Spleen (tissue), 11 donors: ENCODE results near the gene SDC3. TPM values are rescaled to one million over a fixed set of nuclear protein-coding genes. Genes with fewer than 3 reads are reported as not detected.

ENCODE experiments used
- DNase-seq: peaks from one replicate; pipeline ENCODE4 v3.0.0-alpha.2; 2020
- H3K27ac ChIP-seq, 8 donors: fragments of 200-600 bp; sonication (generic) in 7 of 8; 1 replicate in 4 of 8; 2 replicates in 4 of 8; pipeline versions ENCODE4 v1.5.0 to v1.8.0; 2016 to 2021; ENCODE audit warnings: inconsistent platforms in 4 of 8, mild to moderate bottlenecking in 4 of 8, moderate library complexity in 1 of 8
- H3K27me3 ChIP-seq, 7 donors: fragments of 200-600 bp; sonication (generic) in 6 of 7; replicated peaks in 1 of 7; 1 replicate in 4 of 7; 2 replicates in 3 of 7; pipeline versions ENCODE4 v1.5.0 to v1.8.0; 2016 to 2021; ENCODE audit warnings: inconsistent platforms in 3 of 7, mild to moderate bottlenecking in 1 of 7
- H3K36me3 ChIP-seq, 6 donors: fragments of 200-600 bp; sonication (generic) in 5 of 6; 1 replicate in 4 of 6; 2 replicates in 2 of 6; pipeline versions ENCODE4 v1.5.0 to v1.8.0; 2016 to 2021; ENCODE audit warnings: inconsistent platforms in 2 of 6
- H3K4me1 ChIP-seq, 6 donors: fragments of 200-600 bp; sonication (generic) in 5 of 6; 1 replicate in 3 of 6; 2 replicates in 3 of 6; pipeline versions ENCODE4 v1.5.0 to v1.8.0; 2016 to 2021; ENCODE audit warnings: inconsistent platforms in 3 of 6
- H3K4me3 ChIP-seq, 8 donors: fragments of 200-600 bp; sonication (generic) in 7 of 8; 1 replicate in 4 of 8; 2 replicates in 4 of 8; pipeline versions ENCODE4 v1.5.0 to v1.8.0; 2016 to 2021; ENCODE audit warnings: inconsistent platforms in 4 of 8, mild to moderate bottlenecking in 4 of 8, moderate library complexity in 2 of 8
- H3K9me3 ChIP-seq, 8 donors: fragments of 200-600 bp; sonication (generic) in 7 of 8; 1 replicate in 4 of 8; 2 replicates in 4 of 8; pipeline versions ENCODE4 v1.5.0 to v1.8.0; 2016 to 2021; ENCODE audit warnings: inconsistent platforms in 4 of 8
- CTCF ChIP-seq, 11 experiments: fragments of 200-600 bp in 7 of 11; fragments of 450-650 bp in 4 of 11; sonication (generic) in 4 of 11; IDR thresholded peaks in 8 of 11; conservative IDR thresholded peaks in 3 of 11; 1 replicate in 7 of 11; 2 replicates in 4 of 11; pipeline versions ENCODE4 v1.4.0 to v1.8.0; 2016 to 2021; ENCODE audit warnings: antibody characterized with exemption in 11 of 11, inconsistent platforms in 4 of 11, mild to moderate bottlenecking in 1 of 11
- POLR2A ChIP-seq, 3 donors: fragments of 450-650 bp; IDR thresholded peaks; one replicate each; pipeline ENCODE4 v1.5.1; 2017; ENCODE audit warnings: antibody characterized with exemption in 3 of 3, mild to moderate bottlenecking in 1 of 3
- POLR2AphosphoS5 ChIP-seq, 3 donors: sonication (generic); formaldehyde crosslinking; IDR thresholded peaks; one replicate each; pipeline ENCODE4 v1.5.1; 2017; ENCODE audit warnings: antibody characterized with exemption in 3 of 3
- WGBS, 5 donors: extraction: QIAGEN DNeasy Blood & Tissue Kit in 3 of 5; methylation state at CpG; one replicate each; pipeline versions ENCODE4 v1.1.5 to v1.1.7; 2013 to 2018; 5-methylcytosine and 5-hydroxymethylcytosine counted together
- intact Hi-C: fragments of 100-400 bp; cut with DNase I; formaldehyde crosslinking; loops from one replicate; pipeline ENCODE4 v1.15.0; 2023; ENCODE audit warnings: low total_unique reads
- polyA plus RNA-seq, 3 donors: library from polyadenylated mRNA; stranded (reverse); fragments of 200-250 nt; gene quantifications; one replicate each; pipeline ENCODE4 v1.2.1, GENCODE V29; 2013
- total RNA-seq, 7 donors: library from RNA; depleted of rRNA in 3 of 7; stranded (reverse); fragments of >200 nt in 3 of 7; fragmentation: NEBNext Ultra II Directional in 4 of 7; extraction: Animal tissue kit (Norgen Biotek cat#: 25700) in 4 of 7; gene quantifications; one replicate each; pipeline versions ENCODE4 v1.1.0 to v1.2.1, GENCODE V29; 2016 to 2021
- donor health status: healthy with polysubstance abuse.
- donor health status: DM: no; HTN: no; CAD: no; lungs with moderate emphysema.
- donor health status: DM: no; HTN: no; CAD: no.
- donor health status: Bipolar disorder and iron deficiency.
- donor health status: healthy.
- donor health status: DM: no; HTN: no; CAD: no.
- donor health status: DM: yes; HTN: yes; CAD: no.

SDC3 gene
- total and polyA plus RNA-seq, 10 donors = 8.0 to 347 (median 159) TPM

GRCh38 chr1:30948278-30948677, 39.7 kb upstream of the SDC3 start:
- Histone ChIP-seq H3K27me3 (no peaks in the 10 kb centered on the region), H3K4me3 (no peak overlapping the region), H3K9me3 (no peaks in the 10 kb centered on the region), H3K27ac (no peak overlapping the region), H3K36me3 (peaks cover 8 to 96% (median 84%) of the 10 kb centered on the region in 6 donors), H3K4me1 (no peaks in the 10 kb centered on the region)
- intact Hi-C loops = no loop called here
- TF ChIP-seq CTCF (IDR thresholded peaks at IDR 0.05 in 8 of 11, conservative IDR thresholded peaks at IDR 0.05 in 3 of 11) (no peak), POLR2A (IDR thresholded peaks at IDR 0.05) (no peak), POLR2AphosphoS5 (IDR thresholded peaks at IDR 0.05) (no peak)
- no peak for DNase-seq
- WGBS, 5 donors = 78 to 87% (median 82%) methylated on average over 3 of the region's 3 CpGs

- Histone ChIP-seq H3K36me3 (peaks cover 8 to 96% (median 83%) of the 10 kb centered on the region in 6 donors), H3K27ac (no peak overlapping the region), H3K4me1 (no peaks in the 10 kb centered on the region), H3K27me3 (no peaks in the 10 kb centered on the region), H3K9me3 (no peaks in the 10 kb centered on the region), H3K4me3 (no peak overlapping the region)
- intact Hi-C loops = no loop called here
- no peak for DNase-seq
- TF ChIP-seq CTCF (IDR thresholded peaks at IDR 0.05 in 8 of 11, conservative IDR thresholded peaks at IDR 0.05 in 3 of 11) = no peak
- no peak for TF ChIP-seq POLR2A (IDR thresholded peaks at IDR 0.05)
- no peak for TF ChIP-seq POLR2AphosphoS5 (IDR thresholded peaks at IDR 0.05)
These were observed 38.7 kb upstream of the SDC3 start for GRCh38 chr1:30947212-30947611.

GRCh38 chr1:30942326-30942963, 33.9 kb upstream of the SDC3 start:
- H3K27me3 ChIP-seq = no peaks in the 10 kb centered on the region
- TF ChIP-seq POLR2A (IDR thresholded peaks at IDR 0.05) (no peak), CTCF (IDR thresholded peaks at IDR 0.05 in 8 of 11, conservative IDR thresholded peaks at IDR 0.05 in 3 of 11) (no peak), POLR2AphosphoS5 (IDR thresholded peaks at IDR 0.05) (no peak)
- H3K36me3 ChIP-seq = peaks cover 0 to 100% (median 83%) of the 10 kb centered on the region in 6 donors
- no peak overlapping the region for H3K27ac ChIP-seq
- 90 to 95% (median 93%) methylated on average over 7 of the region's 7 CpGs for WGBS, 5 donors
- no peaks in the 10 kb centered on the region for H3K9me3 ChIP-seq
- H3K4me3 ChIP-seq = no peak overlapping the region
- intact Hi-C loops = no loop called here
- no peak for DNase-seq
- no peaks in the 10 kb centered on the region for H3K4me1 ChIP-seq

- Histone ChIP-seq H3K4me1 (no peaks in the 10 kb centered on the region), H3K27ac (no peak overlapping the region), H3K9me3 (no peaks in the 10 kb centered on the region), H3K4me3 (no peak overlapping the region), H3K36me3 (peaks cover 4 to 98% (median 85%) of the 10 kb centered on the region in 6 donors), H3K27me3 (no peaks in the 10 kb centered on the region)
- no peak for DNase-seq
- intact Hi-C loops = no loop called here
- no peak for TF ChIP-seq POLR2AphosphoS5 (IDR thresholded peaks at IDR 0.05)
- TF ChIP-seq CTCF (IDR thresholded peaks at IDR 0.05 in 8 of 11, conservative IDR thresholded peaks at IDR 0.05 in 3 of 11) = no peak
- no peak for TF ChIP-seq POLR2A (IDR thresholded peaks at IDR 0.05)
These were observed 32.0 kb upstream of the SDC3 start for GRCh38 chr1:30940541-30940940.
